COR-L47 (cell line): Measurements from ENCODE around the gene HSP90AB1.

ENCODE experiments used
- DNase-seq: peaks from one replicate; lab custom pipeline; 2025; lab: John Stamatoyannopoulos, UW

The HSP90AB1 gene

DNA sequence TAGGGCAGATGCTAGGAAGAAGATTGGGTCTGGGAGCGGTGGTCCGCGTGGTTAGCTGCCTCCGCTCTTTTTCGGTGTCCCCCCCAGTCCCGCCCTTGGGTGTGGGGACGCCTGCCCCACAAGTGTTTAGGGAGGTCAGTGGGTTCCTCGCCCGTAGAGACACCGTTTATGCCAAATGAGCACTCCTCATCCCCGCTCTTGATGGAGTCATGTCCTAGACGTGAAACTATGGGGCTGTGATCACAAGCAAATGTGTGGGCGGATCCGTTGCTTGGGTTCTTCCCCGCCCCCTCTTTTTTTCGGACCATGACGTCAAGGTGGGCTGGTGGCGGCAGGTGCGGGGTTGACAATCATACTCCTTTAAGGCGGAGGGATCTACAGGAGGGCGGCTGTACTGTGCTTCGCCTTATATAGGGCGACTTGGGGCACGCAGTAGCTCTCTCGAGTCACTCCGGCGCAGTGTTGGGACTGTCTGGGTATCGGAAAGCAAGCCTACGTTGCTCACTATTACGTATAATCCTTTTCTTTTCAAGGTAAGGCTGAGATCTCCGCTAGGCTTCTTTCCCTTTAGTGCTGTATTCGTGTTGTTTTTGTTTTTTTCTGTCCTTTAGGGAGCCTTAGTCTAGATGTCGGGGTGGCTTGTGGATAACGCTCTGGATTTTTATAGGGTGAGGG is at the start of gene HSP90AB1:
TSS of gene HSP90AB1 (plus strand) at position 439 of the 675 bp plus-strand sequence. CDS start 1,529 bp downstream, outside the sequence.
- DNase-seq, result peak; percentile 97

DNA sequence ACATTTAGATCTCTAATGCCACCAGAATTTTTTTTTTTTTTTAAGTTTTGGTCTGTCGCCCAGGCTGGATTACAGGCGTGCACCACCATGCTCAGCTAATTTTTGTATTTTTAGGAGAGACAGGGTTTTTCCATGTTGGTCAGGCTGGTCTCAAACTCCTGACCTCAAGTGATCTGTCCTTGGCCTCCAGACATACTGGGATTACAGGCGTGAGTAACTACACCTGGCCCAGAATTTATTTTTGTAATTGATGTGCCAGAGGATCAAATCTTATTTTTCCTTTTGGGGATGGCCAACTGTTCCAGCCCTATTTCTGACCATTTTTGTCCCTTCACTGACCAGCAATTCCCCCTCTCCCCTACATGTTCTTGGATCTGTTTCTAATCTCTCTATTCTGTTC is 48.2 kb upstream of the HSP90AB1 start:
- DNase-seq, result no peak

DNA sequence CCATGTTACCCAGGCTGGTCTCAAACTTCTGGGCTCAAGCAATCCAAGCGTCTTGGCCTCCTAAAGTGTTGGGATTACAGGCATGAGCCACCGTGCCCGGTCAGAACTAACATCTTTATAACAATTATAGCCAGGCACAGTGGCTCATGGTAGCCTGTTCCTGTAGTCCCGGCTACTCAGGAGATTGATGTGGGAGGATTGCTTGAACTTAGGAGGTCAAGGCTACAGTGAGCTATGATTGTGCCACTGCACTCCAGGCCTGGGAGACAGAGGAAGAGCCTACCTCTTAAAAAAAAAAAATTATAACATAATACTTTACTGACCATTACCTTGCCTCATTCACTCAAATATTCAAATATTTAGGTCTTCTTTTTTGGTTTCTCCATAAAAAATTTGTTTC is 47.0 kb upstream of the HSP90AB1 start:
- no peak for DNase-seq

DNA sequence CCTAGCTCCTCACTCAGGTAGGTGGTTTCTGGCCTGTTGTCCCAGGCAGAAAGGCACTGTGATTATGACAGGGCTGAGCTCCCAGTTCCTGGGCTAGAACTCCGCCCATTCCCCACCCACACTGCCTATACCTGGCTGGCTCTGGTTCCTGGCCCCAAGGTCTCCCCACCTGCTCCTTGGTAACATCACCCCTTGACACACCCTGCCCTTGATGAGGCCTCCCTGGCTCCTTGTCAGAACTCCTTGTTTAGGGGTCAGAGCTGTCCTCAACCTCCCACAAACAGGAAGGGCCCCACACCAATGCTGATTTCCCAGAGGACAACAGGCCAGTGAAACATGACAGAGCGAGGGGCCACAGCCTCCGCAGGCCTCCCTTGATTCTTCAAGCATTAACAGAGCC is 45.7 kb upstream of the HSP90AB1 start:
- DNase-seq, result no peak

DNA sequence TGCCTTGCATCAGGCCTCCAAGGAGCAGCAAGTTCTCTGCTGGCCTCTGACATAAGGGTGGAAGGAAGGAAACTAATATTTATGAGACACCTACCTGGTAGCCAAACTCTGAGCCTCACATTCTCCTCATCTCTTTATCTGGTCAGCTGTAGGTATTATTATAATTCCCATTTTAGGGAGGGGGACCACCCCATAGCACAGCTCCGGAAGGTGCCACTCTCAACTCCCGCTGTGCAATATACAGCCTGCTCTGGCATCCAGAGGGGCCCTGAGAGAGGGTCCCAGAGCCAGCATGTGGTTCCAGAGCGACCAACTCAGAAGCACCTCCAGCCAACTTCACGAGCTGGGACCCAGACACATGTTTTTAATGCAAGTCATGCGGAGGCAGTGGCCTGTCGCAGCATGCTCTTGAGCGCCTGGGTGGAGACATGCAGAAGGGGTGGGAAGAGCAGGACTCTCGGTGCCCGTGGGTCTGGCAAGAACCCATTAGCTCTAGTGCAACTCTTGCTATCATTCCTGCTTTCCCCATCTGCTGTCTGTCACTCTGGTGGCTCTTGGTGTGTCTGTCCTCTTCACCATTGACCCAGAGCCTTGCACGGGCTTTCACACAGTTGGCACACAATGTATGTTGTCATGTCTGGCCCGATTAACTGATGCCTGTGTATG is 45.1 kb upstream of the HSP90AB1 start:
- DNase-seq, result no peak

DNA sequence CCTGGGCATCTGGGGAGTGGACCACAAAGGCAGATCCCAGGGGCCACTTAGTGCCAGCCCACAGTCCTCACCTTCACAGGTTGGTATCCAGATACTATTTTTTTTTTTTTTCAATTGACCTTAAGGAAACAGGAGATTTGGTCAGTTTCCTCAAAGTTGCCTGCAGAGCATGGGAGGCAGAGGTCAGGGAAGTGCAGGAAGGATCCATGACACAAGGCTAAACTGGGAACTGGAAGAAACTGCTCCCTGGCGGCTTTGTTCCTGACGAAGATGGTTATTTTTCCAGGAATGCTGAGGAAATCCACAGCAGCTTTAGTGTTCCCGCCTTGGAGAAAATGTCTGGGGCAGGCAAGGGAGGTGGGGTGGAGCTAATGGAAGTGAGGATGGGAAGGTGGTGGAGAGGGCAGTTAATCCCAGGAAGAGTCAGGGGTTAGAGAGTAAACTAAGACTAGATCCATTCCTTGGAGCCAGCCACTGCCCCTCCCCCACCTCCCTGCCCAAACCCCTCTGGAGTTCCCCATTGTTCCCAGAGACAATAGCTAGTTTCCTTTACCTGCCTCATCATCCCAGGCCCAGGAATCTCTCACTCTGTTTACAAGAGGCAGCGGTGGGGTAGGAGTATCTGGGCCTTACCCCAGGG is 44.4 kb upstream of the HSP90AB1 start:
- no peak for DNase-seq

DNA sequence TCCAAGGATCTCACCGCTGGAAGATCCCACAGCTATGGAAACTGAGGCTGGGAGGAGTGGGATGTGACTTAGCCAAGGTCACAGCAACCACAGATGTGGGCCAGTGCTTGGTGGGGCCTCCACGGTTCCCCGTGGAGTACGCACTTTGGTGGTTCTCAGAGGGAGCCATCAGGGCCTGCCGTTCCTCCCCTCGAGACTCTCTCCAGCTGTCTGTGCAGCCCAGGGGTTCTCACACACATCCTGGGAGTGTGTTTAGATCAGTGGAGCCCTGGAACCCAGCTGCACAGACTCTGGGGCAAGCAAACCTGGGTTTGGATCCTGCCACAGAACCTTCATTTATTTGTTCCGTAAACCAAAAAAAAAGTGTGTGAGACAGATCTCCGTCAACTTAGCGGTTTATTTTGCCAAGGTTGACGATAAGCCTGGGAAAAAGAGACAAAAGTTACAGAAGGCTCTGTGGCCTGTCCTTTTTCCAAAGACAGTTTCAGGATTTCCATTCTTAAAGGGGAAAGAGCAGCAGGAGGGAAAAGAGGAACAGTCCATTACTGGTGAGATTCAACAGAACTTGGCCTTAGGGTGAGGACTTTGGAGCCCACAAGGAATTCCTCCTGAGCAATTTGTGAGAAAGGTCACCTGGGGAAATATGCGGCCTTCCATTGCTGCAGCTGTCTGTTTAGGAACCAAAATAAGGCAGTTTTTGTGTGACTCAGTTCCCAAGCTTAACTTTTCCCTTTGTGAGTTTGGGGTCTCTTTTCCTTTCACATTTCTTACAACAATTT is 43.7 kb upstream of the HSP90AB1 start:
- no peak for DNase-seq

DNA sequence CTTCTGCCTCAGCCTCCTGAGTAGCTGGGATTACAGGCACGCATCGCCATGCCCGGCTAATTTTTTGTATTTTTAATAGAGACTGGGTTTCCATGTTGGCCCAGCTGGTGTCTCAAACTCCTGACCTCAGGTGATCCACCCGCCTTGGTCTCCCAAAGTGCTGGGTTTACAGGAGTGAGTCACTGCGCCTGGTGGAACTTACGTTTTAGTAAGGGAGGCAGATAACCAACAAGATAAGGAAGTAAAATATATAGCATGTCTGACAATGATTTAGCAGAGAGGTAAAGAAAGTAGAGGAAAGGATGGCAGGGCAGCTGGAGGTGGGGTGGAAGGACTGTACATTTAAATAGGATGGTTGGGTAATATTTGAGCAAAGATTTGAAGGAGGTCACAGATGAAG is 42.9 kb upstream of the HSP90AB1 start:
- no peak for DNase-seq

DNA sequence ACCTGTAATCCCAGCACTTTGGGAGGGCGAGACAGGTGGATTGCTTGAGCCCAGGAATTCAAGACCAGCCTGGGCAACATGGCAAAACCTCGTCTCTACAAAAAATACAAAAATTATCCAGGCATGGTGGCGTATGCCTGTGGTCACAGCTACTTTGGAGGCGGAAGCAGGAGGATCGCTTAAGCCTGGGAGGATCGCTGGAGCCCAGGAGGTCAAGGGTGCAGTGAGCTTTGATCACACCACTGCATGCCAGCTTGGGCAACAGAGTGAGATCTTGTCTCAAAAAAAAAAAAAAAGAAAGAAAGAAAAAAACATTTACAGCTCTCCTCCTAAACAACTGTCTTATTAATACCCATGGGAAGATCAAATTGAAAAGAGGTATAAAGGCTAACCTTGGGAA is 38.9 kb upstream of the HSP90AB1 start:
- DNase-seq, result no peak

DNA sequence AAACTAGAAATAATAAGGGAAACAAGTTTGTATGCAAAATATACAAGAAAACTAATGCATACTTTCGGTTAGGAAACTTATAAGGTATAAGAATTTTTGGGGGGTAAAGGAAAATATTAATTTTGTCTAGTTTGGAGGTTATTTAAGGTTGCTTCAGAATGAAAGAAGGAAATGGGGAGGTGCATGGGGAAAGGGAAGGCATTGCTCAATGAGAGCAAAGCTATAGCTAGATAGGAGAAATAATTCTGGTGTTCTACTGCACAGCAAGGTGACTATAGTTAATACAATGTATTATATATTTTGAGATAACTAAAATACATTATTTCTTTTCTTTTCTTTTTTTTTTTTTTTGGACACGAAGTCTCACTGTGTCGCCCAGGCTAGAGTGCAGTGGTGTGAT is 35.6 kb upstream of the HSP90AB1 start:
- DNase-seq, result no peak

DNA sequence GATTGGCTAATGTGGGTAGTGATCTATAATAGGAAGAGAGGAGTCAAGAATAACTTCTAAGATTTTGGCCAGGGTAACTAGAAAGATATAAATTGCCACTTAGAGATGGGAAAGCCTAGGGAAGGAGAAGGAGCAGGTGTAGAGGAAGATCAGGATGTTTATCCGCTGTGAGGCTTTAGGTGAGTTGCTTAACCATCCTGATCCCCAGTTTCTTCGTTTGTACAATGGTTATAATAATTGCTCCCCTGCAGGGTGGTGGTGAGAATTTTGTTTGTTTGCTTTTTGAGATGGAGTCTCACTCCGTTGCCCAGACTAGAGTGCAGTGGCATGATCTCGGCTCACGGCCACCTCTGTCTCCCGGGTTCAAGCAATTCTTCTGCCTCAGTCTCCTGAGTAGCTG is 32.6 kb upstream of the HSP90AB1 start:
- DNase-seq, result no peak

DNA sequence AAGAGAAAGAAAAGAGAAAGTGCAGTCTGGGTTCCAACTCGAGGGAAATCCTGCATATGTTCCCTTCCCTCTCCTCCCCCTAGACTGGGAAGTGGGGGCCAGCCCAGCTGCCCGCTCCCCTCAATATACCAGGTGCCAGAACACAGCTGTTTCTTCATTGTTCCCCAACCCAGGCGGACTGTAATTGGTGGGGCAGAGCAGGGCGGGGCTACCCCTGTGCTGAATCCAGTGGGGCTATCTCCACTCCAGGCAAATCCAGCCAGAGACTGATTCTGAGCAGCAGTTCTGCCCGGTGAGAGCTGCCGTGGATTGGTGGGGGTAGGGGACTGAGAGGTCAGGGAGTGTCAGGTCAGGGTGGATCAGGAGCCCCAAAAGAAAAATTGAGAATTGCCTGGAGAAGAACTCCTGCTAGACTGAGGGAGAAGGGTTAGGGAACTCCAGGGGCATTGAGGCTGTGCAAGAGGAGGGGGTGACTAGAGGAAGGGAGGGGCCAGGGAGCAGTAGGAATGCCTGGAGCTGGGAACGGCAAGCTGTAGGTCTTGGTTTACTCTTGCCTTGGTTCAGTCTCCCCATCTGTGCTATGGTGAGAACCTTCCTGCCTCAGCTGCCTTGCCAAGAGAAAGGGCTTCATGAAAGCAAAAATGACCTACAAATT is 30.1 kb upstream of the HSP90AB1 start, which contains the start of gene MYMX:
TSS of gene MYMX (plus strand) at position 250 of the 655 bp plus-strand sequence. CDS start 546 bp downstream, outside the sequence.
- peak; percentile 9 for DNase-seq

DNA sequence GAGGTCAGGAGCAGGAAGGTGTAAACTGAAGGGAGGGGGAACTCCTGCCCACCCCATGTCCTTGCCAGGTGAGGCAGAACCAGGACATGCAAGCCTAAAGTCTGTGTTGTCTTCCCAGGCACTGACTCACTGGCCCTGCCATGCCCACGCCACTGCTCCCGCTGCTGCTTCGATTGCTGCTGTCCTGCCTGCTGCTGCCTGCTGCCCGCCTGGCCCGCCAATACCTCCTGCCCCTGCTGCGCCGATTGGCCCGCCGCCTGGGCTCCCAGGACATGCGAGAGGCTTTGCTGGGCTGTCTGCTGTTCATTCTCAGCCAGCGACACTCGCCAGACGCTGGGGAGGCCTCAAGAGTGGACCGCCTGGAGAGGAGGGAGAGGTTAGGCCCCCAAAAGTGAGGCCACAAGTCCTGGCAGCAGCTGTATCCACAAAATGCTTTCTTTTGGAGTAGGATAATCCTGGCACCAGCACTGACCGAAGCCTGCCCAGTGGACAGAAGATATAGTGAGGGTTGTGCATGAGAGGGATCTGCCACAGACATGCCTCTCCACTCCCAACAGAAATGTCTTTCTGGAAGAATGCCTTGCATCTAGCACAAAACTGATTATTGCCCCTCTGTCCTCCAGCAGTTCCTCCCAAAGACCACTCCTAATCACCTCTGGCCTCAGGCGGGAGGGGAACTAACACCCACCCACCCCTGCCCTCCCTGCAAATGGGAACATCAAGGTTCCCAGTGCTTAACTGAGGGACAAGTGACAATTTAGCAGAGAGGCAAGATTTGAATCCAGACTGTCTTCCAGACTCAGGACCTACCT is 29.4 kb upstream of the HSP90AB1 start:
- no peak for DNase-seq

DNA sequence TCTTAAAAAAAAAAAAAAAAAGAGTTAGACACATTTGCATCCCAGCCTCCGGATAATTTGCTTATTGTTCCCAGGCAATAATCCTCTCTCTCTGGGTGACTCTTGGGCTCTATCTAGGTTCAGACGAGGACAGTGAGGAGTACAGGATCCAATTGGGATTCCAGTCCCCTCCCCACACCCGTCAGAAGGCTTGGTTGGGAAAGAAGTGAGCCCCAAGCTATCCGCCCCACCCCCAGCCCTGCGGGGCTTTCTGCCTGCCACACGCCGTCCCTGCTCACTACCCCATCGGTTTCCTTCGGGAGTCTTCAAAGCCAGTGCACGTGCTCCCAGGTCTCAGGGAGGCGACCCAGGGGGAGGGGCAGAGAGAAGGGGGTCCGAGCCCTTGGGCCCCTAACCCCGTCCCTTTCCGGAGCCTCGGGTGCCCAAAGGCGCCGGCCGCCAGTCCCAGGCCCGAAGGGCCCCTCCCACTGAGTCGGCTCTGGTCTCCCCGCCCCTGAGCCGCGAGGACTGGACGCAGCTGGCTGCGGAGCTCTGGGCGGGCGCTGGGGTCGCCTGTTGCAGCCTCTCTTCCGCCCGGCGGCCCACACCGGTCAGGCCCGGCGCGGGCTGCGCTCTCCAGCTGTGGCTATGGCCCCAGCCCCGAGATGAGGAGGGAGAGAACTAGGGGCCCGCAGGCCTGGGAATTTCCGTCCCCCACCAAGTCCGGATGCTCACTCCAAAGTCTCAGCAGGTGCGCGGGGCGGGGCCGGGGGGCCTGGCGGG is 27.7 kb upstream of the HSP90AB1 start:
- peak; percentile 33 for DNase-seq

DNA sequence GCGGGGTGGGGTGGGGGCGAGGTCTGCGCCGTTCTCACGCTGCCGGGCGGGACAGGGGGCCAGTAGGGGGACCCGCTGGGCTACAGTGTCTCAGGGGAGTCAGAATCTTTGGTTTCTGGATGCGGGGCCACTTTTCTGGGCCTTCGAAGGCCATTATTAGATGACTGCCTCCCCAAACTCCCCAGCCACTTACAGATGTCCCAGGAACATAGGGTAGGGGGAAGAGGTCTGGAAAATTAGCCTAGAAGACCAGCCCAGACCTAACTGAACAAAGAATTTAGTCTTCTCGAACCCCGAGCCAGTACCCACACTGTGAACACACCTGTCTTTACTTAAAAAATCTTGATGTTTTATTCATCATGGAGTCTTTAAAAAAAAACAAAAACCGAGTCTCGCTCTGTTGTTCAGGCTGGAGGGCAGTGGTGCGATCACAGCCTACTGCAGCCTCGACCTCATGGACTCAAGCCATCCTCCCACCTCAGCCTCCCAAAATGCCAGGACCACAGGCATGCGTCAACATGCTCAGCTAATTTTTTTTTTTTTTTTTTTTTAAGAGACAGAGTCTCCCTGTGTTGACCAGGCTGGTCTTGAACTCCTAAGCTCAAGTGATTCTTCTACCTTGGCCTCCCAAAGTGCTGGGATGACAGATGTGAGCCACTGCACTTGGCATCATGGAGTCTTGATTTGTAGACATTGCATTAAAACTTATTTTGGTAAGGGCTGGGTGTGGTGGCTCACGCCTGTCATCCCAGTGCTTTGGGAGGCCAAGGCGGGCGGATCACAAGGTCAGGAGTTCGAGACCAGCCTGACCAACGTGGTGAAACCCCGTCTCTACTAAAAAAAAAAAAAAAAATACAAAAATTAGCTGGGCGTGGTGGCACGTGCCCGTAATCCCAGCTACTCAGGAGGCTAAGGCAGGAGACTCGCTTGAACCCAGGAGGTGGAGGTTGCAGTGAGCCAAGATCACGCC is 26.8 kb upstream of the HSP90AB1 start:
- no peak for DNase-seq

DNA sequence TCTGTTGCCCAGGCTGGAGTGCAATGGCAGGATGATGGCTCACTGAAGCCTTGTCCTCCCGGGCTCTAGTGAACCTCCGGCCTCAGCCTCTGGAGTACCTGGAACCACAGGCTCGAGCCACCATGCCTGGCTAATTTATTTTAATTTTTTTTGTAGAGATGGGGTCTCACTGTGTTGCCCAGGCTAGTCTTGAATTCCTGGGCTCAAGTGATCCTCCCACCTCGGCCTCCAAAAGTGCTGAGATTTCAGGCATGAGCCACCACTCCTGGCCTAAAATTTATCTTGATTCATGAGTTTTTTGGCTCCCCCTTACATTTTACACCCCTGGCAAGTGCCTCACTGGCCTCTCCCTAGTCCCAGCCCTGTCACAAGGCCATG is 26.0 kb upstream of the HSP90AB1 start:
- DNase-seq, result no peak

DNA sequence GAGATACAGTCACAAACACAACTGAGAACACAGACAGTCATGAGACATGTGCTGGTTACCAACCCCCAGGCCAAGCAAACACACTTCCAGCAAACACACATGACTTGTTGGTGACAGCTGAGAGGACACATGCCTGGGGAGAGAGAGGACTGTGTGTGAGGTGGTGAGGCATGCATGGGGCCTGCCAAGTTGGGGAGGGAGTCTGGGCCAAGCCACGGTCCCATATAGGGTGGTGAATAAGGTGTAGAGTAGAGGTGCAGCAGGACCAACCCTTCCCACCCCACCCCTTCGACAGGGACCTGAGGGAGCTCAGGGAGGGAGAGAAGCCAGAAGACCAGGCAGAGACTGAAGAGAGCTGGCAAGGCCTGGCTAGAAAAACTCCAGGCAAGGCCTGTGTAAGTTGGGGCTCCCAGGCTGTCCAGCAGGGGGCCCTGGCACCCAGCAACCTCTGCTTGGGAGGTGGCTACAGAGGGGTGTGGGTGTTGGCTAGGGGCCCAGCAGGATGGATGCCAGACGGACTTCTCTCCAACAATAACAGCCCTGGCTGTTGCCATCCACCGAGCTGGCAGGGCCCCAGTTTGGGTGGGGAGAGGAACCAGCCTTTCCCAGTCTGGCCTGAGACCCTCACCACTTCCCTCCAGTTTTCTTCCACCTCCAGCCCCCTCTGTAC is 25.5 kb upstream of the HSP90AB1 start:
- peak; percentile 90 for DNase-seq

DNA sequence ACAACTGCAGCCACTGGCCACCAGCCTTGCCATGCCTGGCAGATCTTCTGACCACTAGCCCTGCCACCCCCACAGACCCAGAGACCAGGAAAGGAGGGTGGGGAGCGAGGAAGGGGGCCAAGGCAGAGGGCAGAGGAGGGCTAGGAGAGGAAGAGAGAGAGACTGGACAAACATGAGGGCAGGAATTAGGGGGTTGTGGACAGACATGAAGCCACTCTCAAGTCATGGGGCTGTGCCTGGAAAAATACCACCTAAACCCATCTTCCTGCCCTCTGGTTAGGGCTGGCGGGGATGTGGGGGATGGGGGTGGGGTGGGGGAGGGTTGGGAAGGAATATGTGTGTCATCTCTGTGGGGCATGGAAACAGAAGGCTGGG is 25.0 kb upstream of the HSP90AB1 start:
- no peak for DNase-seq
